ENCODE results near the gene OR13A1.

GRCh38 chr10:45255706-45256105, 59.7 kb downstream of the OR13A1 start:
- TF ChIP-seq CTCF (conservative IDR thresholded peaks at IDR 0.05), result no peak
- TF ChIP-seq EZH2 (IDR thresholded peaks at IDR 0.05; ENCODE audit: low read depth), result no peak

Measured in PC-9 (cell line).